NCI-H1092 (cell line): ENCODE data around the gene KLF1.
"Not testable (repeated sequence)": the region's sequence is repeated elsewhere in the genome, so short reads cannot be mapped to it uniquely, and the experiment has no call there.

ENCODE experiments used
- DNase-seq: peaks from one replicate; lab custom pipeline; 2025; lab: John Stamatoyannopoulos, UW

The KLF1 gene

GRCh38 chr19:12867120-12868099 lies 19.6 kb downstream of the KLF1 start:
- no peak for DNase-seq

GRCh38 chr19:12866416-12867119 lies 20.4 kb downstream of the KLF1 start:
- DNase-seq = no peak

GRCh38 chr19:12865746-12866415 lies 21.1 kb downstream of the KLF1 start:
- no peak for DNase-seq

- DNase-seq = no peak
These were observed 22.0 kb downstream of the KLF1 start for GRCh38 chr19:12864721-12865715.

- no peak for DNase-seq
These were observed 22.9 kb downstream of the KLF1 start for GRCh38 chr19:12864143-12864542.

- no peak for DNase-seq
These were observed 27.5 kb downstream of the KLF1 start for GRCh38 chr19:12859546-12859945.

- no peak for DNase-seq
These were observed 28.7 kb downstream of the KLF1 start for GRCh38 chr19:12858041-12858928.

GRCh38 chr19:12856653-12857052 lies 30.3 kb downstream of the KLF1 start:
- DNase-seq = no peak

- DNase-seq = peak; percentile 57
These were observed 39.6 kb downstream of the KLF1 start for GRCh38 chr19:12847159-12848139.

- not testable (repeated sequence) for DNase-seq
These were observed 40.4 kb downstream of the KLF1 start for GRCh38 chr19:12846613-12847012.

- no peak for DNase-seq
These were observed 42.8 kb downstream of the KLF1 start for GRCh38 chr19:12843999-12844732.

GRCh38 chr19:12843328-12843727 lies 43.7 kb downstream of the KLF1 start:
- no peak for DNase-seq

- no peak for DNase-seq
These were observed 44.5 kb downstream of the KLF1 start for GRCh38 chr19:12842511-12842910.

- DNase-seq = no peak
These were observed 45.9 kb downstream of the KLF1 start for GRCh38 chr19:12841094-12841493.

- DNase-seq = no peak
These were observed 46.6 kb downstream of the KLF1 start for GRCh38 chr19:12840091-12841079.

- DNase-seq = no peak
These were observed 47.9 kb downstream of the KLF1 start for GRCh38 chr19:12838886-12839756.
